HG02943 (cell line): Measurements from ENCODE around the gene CD9.

Source experiments
- ATAC-seq: cut with Tn5 transposase; IDR thresholded peaks from one replicate; pipeline ENCODE4 v1.9.1; 2021; ENCODE audit warnings: mild to moderate bottlenecking, low read depth, moderate library complexity; ENCODE audit not compliant: unreplicated experiment

The CD9 gene

DNA sequence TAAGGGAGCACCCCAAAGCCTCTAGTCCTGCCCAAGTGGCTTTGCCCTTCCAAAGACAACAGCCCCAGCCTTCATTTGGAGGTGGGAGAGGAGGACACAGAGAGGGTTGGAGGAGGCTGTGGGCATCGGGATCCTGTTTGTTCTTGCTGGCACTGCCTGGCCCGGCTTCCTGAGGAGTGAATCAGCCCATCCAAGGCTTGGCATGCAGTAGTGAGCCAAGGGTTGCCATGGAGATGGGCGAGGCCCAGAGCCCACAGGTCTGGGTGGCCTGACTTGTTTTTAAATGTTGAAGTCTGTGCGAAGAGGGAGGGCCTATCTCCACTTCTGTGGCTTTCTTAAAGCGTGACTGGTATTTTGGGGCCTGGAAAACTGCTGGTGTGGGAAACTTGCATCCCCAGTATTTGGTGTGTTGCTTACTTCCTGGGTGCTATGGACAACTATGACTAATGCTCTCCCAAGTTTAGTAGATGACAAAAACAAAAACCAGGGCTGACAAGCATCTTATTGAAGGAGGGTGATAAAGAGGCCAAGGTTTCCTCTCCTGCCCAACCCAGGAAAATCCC is 15.8 kb downstream of the CD9 start:
- ATAC-seq = no peak

DNA sequence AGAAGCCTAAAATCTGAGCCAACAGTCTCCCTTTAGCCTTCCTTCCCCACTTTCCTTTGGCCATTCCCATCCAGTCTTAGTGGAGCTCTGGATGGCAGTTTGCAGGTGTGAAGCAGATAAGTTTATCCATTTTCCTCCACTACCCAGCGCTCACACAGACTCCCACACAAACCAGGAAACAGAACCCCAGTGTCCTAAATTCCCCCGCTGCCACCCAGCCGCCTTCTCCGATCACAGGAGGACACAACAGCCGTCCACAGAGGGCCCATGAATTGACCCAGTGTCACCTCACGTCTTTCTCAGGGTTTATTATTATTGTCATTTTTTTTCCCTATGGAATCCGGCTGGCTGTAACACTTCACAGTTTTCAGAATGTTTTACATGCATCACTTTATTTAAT is 16.4 kb downstream of the CD9 start:
- no peak for ATAC-seq

GRCh38 chr12:6218347-6218925 is 18.2 kb downstream of the CD9 start:
- no peak for ATAC-seq

DNA sequence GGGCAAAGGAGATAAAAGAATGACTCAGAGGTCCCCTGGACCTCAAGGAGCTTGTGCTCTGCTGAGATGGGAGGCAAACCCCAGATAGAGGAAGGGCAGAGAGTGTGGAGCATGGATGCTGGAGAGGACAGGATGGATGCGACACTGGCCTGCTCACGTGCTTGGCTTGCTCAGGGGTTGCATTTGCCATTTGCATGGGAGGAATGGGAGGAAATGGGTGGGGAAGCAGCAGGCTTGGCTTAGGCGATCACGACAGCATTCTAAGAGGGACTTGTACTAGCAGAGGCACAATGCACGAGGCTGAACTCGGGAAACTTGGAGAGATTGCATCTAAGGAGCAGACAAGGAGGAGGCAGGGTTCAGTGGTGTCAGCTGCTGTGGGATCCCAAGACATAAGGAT is 19.8 kb downstream of the CD9 start:
- ATAC-seq = no peak

DNA sequence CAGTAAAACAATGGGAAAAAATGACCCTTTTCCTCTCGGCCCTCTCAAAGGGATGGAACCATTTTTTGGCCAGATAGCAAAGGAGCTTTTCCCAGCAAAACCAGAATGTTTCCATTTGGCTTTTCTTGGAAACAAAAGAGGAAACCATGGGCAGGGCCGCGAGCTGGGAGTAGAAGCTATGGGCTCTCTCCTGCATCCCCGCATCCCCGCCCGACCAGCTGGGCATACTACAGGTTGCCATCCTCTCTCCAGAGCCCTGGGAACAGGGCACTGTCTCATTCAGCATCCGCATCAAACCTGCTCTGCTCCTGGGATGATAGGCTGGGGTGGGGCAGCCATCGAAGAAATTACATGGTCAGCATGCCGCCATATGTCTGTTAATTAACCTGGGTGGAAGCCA is 20.9 kb downstream of the CD9 start:
- ATAC-seq = no peak

DNA sequence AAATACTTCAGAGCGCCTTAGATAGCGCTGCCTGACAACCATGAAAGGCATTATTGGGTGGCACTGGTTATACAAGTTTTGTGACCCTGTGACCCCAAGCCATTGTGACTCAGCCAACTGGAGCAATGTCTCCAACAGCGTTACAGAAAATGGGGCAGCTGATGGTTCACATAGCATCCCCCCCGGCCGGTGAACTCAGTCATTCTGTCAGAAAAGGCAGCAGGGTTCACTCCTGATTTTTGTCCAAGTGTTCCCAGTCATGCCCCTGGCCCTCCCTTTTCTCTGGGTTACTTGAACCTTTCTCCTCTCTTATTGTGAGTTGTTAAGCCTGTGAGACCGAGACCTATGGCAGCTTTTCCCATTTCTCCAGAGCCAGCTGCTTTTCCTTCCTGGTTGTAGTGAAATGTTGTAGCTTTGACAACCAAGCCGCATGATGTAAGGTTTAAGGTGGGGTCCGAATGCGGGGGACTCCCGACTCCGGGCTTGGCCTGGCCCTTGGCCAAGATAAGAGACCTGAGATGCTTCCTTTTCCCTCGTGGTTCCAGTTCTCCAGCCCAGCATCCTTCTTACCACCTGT is 22.0 kb downstream of the CD9 start:
- ATAC-seq = no peak

DNA sequence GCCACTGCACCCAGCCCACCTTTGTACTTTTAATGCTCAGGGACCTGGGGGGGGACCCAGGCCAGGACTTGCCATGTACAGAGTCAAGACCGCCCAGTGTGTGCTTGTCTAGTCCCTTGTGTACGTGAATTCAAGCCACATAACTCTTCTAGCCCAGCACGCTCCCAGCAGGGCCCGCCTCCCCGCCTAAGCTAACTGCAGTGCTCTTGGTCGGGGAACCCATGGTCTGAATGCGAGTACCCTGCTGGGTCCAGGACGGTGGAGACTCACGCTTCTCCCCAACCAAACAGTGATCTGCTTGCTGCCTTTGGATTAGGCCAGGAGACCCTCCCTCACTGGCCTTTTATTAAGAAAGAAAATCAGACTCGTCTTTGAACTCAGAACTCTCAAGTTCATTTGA is 23.3 kb downstream of the CD9 start:
- ATAC-seq = no peak

DNA sequence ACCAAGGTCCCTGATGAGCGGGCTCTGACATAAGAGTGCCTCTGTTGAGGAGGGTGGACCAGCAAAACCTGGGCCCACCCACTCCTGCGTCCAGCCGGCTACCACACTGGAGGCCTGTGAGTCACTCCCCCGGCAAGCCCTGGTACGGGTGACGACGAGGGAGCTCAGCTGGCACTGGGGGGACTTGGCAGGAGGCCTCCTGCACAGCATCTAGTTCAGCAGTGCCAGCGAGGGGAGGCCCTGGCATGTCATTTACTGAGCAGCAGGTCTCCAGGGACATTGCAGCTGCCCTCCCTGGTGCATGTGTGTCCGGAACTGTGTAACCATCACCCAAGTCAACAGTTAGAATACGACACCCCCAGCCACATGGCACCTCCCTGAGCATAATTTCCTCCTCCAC is 24.4 kb downstream of the CD9 start:
- ATAC-seq = no peak

DNA sequence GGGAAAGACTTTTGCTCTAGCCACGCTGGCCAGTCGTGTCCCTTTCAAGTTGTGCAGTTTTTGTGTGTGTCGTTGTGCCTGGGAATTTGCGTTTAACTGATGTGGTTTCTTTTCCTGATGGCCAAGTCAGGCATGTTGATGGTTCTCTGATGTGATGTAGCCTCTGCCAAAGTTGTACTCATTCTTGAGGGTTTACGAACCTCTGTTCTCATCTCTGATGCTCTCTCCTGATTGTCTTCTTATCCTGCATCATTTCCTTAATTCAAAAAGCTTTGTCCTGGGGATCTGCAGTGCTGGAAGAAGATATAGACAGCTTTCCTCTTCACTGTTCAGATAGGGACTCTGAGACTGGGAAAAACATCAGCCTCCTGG is 25.4 kb downstream of the CD9 start:
- no peak for ATAC-seq

GRCh38 chr12:6226002-6226678 is 25.9 kb downstream of the CD9 start:
- ATAC-seq = no peak

GRCh38 chr12:6226679-6227051 is 26.5 kb downstream of the CD9 start:
- ATAC-seq = no peak

GRCh38 chr12:6228535-6229223 is 28.5 kb downstream of the CD9 start:
- ATAC-seq = no peak

- no peak for ATAC-seq
These were observed 29.3 kb downstream of the CD9 start for GRCh38 chr12:6229224-6230218.

DNA sequence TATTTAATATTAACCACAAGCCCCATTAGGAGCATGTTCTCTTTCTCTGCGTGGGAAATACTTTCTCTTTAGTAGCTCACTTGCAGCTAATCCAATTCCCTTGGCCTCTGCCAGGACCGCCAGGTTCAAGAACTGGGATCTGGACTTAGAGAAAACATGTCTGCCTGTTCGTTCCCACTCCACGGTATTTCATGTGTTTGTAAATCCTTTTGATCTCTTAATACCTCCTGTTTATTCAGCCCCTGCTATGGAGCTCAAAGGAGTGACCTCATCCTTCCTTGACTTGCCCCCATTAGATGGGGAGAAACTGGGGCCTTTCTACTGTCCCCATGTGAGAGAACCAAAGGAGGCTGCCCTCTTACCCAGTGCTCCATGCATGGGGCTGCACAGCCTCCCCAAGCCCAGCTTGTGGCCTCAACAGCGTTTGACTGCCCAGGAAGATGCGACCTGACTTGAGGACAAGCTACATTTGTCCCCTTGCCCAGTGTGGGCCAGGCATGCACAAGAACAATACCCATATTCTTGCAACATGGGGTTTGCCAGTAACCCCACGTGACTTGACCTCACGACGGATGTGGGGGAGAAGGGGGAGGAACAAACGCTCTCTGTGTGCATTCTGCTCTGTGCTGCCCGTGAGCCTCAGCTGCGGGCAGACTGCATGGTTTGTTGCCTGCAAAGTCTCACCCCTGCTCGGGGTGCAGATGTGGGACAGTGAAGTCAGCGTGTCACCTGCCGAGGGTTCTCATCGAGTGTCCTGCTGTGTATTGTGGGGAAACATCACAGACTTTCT is 30.3 kb downstream of the CD9 start:
- no peak for ATAC-seq

DNA sequence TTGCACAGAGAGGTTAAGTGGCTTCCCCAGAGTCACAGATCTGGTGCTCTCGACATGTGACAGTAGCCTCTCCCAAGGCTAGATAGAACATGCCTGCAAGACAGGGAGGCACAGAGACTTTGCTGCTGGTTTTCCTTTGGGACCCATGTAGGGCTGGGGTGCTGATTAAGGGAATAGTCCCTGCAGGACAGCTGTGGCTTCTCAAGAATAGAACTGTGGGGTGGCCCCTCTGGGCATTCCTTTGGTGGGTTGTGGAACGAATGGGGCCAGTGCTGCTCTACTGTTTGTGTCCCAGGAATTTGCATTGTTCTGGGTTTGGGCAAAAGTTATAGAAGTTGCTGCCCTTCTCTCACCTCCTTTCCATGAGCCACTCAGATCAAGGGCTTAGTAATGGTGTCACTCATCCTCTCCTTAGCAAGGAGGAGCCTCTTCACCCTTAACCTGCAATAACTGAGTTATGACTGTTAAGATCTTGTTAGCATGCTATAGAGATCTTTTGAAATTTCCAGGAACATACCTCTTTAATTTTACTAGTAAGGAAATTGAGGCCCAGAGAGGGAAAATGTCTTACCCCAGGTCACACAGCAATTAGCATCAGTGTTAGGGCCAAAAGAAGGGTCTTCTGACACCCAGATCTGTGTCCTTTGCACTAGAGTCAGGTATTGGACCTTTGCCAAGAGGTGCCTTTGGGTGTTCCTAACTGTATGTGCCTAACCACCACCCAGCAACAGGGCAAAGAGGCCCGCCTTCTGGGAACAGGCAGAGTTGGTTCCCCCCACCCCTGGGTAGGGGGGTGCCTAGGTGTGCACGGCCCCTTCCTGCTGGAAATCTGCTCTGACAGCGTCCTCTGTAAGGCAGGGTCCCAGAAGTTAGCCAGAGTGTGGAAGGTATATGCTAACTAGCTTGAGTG is 31.4 kb downstream of the CD9 start:
- no peak for ATAC-seq

DNA sequence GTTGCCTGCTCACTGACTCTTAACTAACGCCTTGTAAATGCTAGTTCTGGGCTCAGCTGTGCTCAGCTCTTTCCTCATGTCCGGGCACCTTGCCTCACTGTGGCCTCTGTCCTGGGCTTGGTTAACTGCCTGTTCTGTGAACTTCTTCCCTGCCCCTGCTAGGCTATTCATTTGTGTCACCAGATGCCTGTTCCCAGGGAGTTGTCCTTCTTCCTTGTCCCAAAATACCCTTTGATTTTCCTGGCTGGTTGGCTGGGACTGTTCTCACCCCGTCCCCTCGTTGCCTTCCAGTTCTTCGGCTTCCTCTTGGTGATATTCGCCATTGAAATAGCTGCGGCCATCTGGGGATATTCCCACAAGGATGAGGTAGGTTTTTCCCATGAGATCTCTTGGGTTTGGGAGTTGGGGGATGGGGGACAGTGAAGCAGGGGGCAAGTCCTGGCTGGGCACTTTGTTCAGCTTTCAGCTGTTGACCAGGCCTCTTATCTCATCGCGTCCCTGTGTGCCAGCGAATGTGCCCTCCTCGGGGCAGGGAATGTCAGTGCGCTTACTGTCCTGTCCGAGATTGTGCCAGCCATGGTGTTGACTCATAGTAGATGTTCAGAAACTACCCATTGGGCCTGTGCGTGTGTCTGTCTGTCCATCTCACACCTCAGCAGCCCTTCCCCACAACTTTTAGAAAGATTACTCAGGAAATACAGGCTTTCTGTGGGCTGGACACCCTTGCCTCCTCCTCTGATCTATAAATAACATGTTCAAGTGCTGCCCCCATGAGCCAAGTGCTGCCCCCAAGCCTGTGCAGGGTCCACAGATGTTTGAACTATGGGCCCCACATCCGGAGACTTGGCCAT is 33.1 kb downstream of the CD9 start:
- no peak for ATAC-seq

DNA sequence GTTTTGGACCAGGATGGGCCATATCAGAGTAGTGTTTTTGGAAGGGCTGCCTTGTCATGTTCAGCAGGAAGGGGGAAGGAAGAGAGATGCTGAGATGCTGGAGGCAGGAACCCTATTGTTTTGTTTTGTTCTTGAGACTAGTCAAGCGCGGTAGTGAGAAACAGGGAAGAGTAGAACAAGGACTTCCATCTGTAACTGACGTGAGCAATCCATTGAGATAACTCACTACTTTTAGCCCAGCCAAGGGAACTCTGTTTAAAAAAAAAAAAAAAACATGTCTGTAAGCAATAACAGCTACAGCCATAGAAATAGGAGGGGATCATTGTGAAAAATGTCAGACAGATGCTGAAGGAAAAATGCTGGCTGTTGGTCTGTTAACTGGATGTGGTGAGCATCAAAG is 34.0 kb downstream of the CD9 start:
- no peak for ATAC-seq

DNA sequence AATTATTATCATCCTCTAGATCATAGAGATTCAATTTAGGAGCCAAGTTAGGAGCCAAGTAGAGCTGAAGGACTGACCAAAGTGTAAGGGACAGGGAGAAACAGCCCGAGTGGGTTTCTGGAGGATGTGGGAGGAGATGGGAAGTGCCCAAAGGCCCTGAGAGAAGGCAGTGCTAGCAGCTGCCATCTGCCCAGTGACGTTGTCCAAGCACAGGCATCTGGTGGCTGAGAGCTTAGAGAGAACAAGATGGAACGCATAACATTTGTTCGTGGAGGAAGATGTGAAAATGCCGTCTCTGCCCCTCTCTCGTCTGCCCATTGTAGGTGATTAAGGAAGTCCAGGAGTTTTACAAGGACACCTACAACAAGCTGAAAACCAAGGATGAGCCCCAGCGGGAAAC is 34.7 kb downstream of the CD9 start:
- ATAC-seq = no peak
